Liver (tissue), 9 donors: Measurements from ENCODE around the gene FAM204A. TPM values are rescaled to one million over a fixed set of nuclear protein-coding genes. Genes with fewer than 3 reads are reported as not detected.

Experiments used
- DNase-seq: peaks from one replicate; pipeline ENCODE4 v3.0.0-alpha.2; 2017; ENCODE audit warnings: low spot score
- H3K27ac ChIP-seq, 2 donors: one replicate each; pipeline ENCODE4 v1.7.0; 2013; ENCODE audit warnings: inconsistent platforms in 2 of 2, low read length in 2 of 2, control low read depth in 1 of 2, low read depth in 1 of 2, mild to moderate bottlenecking in 1 of 2
- H3K27me3 ChIP-seq, 4 donors: one replicate each; pipeline versions ENCODE4 v1.6.1 to v1.7.0; 2013; ENCODE audit warnings: low read length in 3 of 4, inconsistent platforms in 1 of 4, mild to moderate bottlenecking in 1 of 4, moderate library complexity in 1 of 4; ENCODE audit not compliant: control insufficient read depth in 4 of 4, insufficient read depth in 4 of 4
- H3K36me3 ChIP-seq, 4 donors: one replicate each; pipeline versions ENCODE4 v1.6.1 to v1.7.0; 2013; ENCODE audit warnings: low read length in 3 of 4, mild to moderate bottlenecking in 3 of 4, low read depth in 1 of 4, moderate library complexity in 1 of 4; ENCODE audit not compliant: control insufficient read depth in 4 of 4, insufficient read depth in 3 of 4
- H3K4me1 ChIP-seq, 4 donors: one replicate each; pipeline versions ENCODE4 v1.6.1 to v1.7.0; 2013; ENCODE audit warnings: low read length in 3 of 4, mild to moderate bottlenecking in 3 of 4, moderate library complexity in 1 of 4; ENCODE audit not compliant: control insufficient read depth in 4 of 4, insufficient read depth in 4 of 4
- H3K4me3 ChIP-seq, 3 donors: one replicate each; pipeline versions ENCODE4 v1.6.1 to v1.7.0; 2013; ENCODE audit warnings: low read length in 3 of 3, control low read depth in 1 of 3, low read depth in 1 of 3, mild to moderate bottlenecking in 1 of 3
- H3K9ac ChIP-seq, 2 donors: one replicate each; pipeline ENCODE4 v1.7.0; 2013; ENCODE audit warnings: low read length in 2 of 2, mild to moderate bottlenecking in 2 of 2, moderate library complexity in 2 of 2, control low read depth in 1 of 2, low read depth in 1 of 2
- H3K9me3 ChIP-seq, 4 donors: one replicate each; pipeline versions ENCODE4 v1.6.1 to v1.7.0; 2013; ENCODE audit warnings: low read length in 3 of 4; ENCODE audit not compliant: control insufficient read depth in 4 of 4
- EGR1 ChIP-seq, 2 donors: IDR thresholded peaks; 2 replicates each; pipeline ENCODE4 v1.6.1; 2016 to 2018; ENCODE audit warnings: antibody characterized with exemption in 2 of 2, low read depth in 2 of 2
- FOXA1 ChIP-seq: IDR thresholded peaks from 2 replicates; pipeline ENCODE4 v1.6.1; 2016; ENCODE audit warnings: antibody characterized with exemption
- FOXA2 ChIP-seq: IDR thresholded peaks from 2 replicates; pipeline ENCODE4 v1.6.1; 2016; ENCODE audit warnings: antibody characterized with exemption
- GABPA ChIP-seq, 2 donors: IDR thresholded peaks in 1 of 2; conservative IDR thresholded peaks in 1 of 2; 2 replicates each; pipeline ENCODE4 v1.6.1; 2016; ENCODE audit warnings: antibody characterized with exemption in 2 of 2, mild to moderate bottlenecking in 1 of 2, moderate library complexity in 1 of 2
- HNF4A ChIP-seq, 2 donors: conservative IDR thresholded peaks; 2 replicates each; pipeline ENCODE4 v1.6.1; 2016; ENCODE audit warnings: antibody characterized with exemption in 2 of 2, mild to moderate bottlenecking in 2 of 2
- HNF4G ChIP-seq: IDR thresholded peaks from 2 replicates; pipeline ENCODE4 v1.6.1; 2016; ENCODE audit warnings: antibody characterized with exemption
- JUND ChIP-seq, 2 donors: IDR thresholded peaks; 2 replicates each; pipeline ENCODE4 v1.6.1; 2016; ENCODE audit warnings: antibody characterized with exemption in 2 of 2
- NR2F2 ChIP-seq: IDR thresholded peaks from 2 replicates; pipeline ENCODE4 v1.6.1; 2016; ENCODE audit warnings: antibody characterized with exemption
- RAD21 ChIP-seq, 2 donors: IDR thresholded peaks; 2 replicates each; pipeline ENCODE4 v1.6.1; 2016; ENCODE audit warnings: antibody characterized with exemption in 2 of 2, mild to moderate bottlenecking in 2 of 2
- SP1 ChIP-seq: IDR thresholded peaks from 2 replicates; pipeline ENCODE4 v1.6.1; 2018; ENCODE audit warnings: antibody characterized with exemption, mild to moderate bottlenecking
- TAF1 ChIP-seq: conservative IDR thresholded peaks from 2 replicates; pipeline ENCODE4 v1.6.1; 2016; ENCODE audit warnings: antibody characterized with exemption, mild to moderate bottlenecking
- YY1 ChIP-seq: IDR thresholded peaks from 2 replicates; pipeline ENCODE4 v1.6.1; 2016; ENCODE audit warnings: antibody characterized with exemption, mild to moderate bottlenecking
- WGBS: extraction: QIAGEN DNeasy Blood & Tissue Kit; methylation state at CpG from one replicate; pipeline ENCODE4 v1.1.7; 2013; 5-methylcytosine and 5-hydroxymethylcytosine counted together
- polyA plus RNA-seq, 2 donors: library from polyadenylated mRNA; stranded (reverse) in 1 of 2; unstranded in 1 of 2; fragments of 200-250 nt in 1 of 2; fragments of >200 nt in 1 of 2; fragmentation: Nextera tagmentation in 1 of 2; extraction: Ambion mirVana in 1 of 2; gene quantifications; one replicate each; pipeline versions ENCODE4 v1.2.1 to v1.2.3, GENCODE V29; 2013 to 2015
- total RNA-seq, 2 donors: library from RNA; depleted of rRNA; stranded (reverse); fragments of >200 nt; gene quantifications; one replicate each; pipeline ENCODE4 v1.2.3, GENCODE V29; 2014
- TF ChIP-seq, protein P1 (sequence below): IDR thresholded peaks from 2 replicates; pipeline ENCODE4 v1.6.1; 2016; ENCODE audit warnings: antibody characterized with exemption, mild to moderate bottlenecking
- TF ChIP-seq, protein P2 (sequence below): IDR thresholded peaks from 2 replicates; pipeline ENCODE4 v1.6.1; 2016; ENCODE audit warnings: antibody characterized with exemption
- TF ChIP-seq, protein P3 (sequence below): fragments of 150-350 bp; IDR thresholded peaks from 2 replicates; pipeline ENCODE4 v1.5.1; 2017; ENCODE audit warnings: improper control_type of control experiment, low read depth, low read length; ENCODE audit not compliant: missing input control
- TF ChIP-seq, protein P4 (sequence below): IDR thresholded peaks from 2 replicates; pipeline ENCODE4 v1.6.1; 2016; ENCODE audit warnings: antibody characterized with exemption
- donor health status: healthy.
- donor health status: healthy.
- donor health status: healthy.
- donor health status: healthy.
- donor health status: healthy.

The FAM204A gene
- total and polyA plus RNA-seq, 4 donors: 17.4 to 22.8 (median 21.3) TPM

DNA sequence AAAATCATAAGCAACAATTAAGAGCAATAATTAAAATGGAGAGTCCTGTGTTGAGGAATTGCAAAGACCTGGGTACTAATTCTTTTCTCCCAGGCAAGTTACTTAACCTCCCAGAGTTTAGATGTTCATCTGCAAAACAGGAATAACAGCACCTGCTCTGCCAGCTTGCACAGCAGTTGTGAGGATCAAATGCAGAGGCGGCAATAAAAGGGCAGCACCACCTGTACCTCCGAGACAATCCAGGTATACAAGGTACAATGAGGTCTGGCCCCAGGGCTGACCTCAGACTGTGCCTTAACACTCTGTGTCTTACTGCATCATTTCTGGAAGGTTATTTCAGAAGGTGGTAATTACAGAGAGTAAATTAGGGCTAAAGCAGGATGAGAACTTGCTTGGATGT, 14.5 kb upstream of the FAM204A start (continued):
- TF ChIP-seq, protein P1, sequence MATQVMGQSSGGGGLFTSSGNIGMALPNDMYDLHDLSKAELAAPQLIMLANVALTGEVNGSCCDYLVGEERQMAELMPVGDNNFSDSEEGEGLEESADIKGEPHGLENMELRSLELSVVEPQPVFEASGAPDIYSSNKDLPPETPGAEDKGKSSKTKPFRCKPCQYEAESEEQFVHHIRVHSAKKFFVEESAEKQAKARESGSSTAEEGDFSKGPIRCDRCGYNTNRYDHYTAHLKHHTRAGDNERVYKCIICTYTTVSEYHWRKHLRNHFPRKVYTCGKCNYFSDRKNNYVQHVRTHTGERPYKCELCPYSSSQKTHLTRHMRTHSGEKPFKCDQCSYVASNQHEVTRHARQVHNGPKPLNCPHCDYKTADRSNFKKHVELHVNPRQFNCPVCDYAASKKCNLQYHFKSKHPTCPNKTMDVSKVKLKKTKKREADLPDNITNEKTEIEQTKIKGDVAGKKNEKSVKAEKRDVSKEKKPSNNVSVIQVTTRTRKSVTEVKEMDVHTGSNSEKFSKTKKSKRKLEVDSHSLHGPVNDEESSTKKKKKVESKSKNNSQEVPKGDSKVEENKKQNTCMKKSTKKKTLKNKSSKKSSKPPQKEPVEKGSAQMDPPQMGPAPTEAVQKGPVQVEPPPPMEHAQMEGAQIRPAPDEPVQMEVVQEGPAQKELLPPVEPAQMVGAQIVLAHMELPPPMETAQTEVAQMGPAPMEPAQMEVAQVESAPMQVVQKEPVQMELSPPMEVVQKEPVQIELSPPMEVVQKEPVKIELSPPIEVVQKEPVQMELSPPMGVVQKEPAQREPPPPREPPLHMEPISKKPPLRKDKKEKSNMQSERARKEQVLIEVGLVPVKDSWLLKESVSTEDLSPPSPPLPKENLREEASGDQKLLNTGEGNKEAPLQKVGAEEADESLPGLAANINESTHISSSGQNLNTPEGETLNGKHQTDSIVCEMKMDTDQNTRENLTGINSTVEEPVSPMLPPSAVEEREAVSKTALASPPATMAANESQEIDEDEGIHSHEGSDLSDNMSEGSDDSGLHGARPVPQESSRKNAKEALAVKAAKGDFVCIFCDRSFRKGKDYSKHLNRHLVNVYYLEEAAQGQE: no peak
- TF ChIP-seq, protein P2, sequence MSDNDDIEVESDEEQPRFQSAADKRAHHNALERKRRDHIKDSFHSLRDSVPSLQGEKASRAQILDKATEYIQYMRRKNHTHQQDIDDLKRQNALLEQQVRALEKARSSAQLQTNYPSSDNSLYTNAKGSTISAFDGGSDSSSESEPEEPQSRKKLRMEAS: no peak
- TF ChIP-seq TAF1 (no peak), FOXA2 (no peak)

DNA sequence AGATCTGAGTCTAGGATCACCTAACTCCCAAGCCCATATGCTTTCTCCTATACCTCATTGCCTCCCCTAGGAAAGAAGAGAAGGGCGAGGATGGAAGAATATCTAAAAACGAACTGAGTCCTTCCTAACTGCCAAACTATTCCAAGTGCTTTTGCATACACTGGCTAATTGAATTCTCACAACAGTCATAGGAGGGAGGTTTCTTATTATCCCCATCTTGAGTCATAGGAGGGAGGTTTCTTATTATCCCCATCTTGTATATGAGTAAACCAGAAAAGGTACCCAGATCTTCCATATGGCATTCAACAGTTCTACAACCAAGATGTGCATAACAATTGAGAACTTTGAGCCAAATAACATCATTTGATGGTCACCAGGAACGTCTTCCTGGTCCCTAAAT, 13.1 kb upstream of the FAM204A start:
- no peak for DNase-seq
- H3K9me3 ChIP-seq: no peaks in the 10 kb centered on the region
- no peak overlapping the region for H3K27ac ChIP-seq
- no peak for TF ChIP-seq FOXA1
- TF ChIP-seq, protein P1: no peak
- TF ChIP-seq SP1: no peak
- TF ChIP-seq RAD21 (IDR thresholded peaks at IDR 0.05): no peak
- TF ChIP-seq, protein P3, sequence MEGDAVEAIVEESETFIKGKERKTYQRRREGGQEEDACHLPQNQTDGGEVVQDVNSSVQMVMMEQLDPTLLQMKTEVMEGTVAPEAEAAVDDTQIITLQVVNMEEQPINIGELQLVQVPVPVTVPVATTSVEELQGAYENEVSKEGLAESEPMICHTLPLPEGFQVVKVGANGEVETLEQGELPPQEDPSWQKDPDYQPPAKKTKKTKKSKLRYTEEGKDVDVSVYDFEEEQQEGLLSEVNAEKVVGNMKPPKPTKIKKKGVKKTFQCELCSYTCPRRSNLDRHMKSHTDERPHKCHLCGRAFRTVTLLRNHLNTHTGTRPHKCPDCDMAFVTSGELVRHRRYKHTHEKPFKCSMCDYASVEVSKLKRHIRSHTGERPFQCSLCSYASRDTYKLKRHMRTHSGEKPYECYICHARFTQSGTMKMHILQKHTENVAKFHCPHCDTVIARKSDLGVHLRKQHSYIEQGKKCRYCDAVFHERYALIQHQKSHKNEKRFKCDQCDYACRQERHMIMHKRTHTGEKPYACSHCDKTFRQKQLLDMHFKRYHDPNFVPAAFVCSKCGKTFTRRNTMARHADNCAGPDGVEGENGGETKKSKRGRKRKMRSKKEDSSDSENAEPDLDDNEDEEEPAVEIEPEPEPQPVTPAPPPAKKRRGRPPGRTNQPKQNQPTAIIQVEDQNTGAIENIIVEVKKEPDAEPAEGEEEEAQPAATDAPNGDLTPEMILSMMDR: no peak
- TF ChIP-seq NR2F2: no peak
- no peak for TF ChIP-seq JUND (IDR thresholded peaks at IDR 0.05)
- no peak for TF ChIP-seq EGR1 (IDR thresholded peaks at IDR 0.05; ENCODE audit: low read depth in 2 of 2)
- no peak overlapping the region for H3K9ac ChIP-seq
- no peak overlapping the region for H3K4me3 ChIP-seq
- no peaks in the 10 kb centered on the region for H3K27me3 ChIP-seq
- H3K36me3 ChIP-seq: no peaks in the 10 kb centered on the region
- 69% methylated on average over 3 of the region's 3 CpGs for WGBS
- no peaks in the 10 kb centered on the region for H3K4me1 ChIP-seq

DNA sequence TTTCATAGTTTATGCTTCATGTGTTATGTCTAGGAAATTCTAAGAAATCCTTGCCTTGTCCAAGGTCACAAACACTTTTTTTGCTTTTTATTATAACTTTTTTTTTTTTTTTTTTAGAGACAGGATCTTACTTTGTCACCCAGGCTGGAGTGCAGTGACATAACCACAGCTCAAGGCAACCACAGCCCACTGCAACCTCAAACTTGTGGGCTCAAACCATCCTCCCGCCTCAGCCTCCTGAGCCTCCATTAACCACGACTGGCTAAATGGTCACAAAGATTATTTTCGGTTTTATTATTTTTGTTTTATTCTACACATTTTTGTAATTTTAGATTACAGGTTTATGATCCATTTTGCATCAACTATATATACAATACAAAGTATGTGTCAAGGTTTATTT, 7.1 kb upstream of the FAM204A start:
- DNase-seq: no peak
- no peaks in the 10 kb centered on the region for H3K4me1 ChIP-seq
- H3K4me3 ChIP-seq: no peak overlapping the region
- no peak overlapping the region for H3K27ac ChIP-seq
- H3K27me3 ChIP-seq: no peaks in the 10 kb centered on the region
- no peaks in the 10 kb centered on the region for H3K9me3 ChIP-seq
- no peak overlapping the region for H3K9ac ChIP-seq
- no peaks in the 10 kb centered on the region for H3K36me3 ChIP-seq
- TF ChIP-seq, protein P2: no peak
- TF ChIP-seq HNF4G (no peak), RAD21 (IDR thresholded peaks at IDR 0.05) (no peak), TAF1 (no peak), EGR1 (IDR thresholded peaks at IDR 0.05; ENCODE audit: low read depth in 2 of 2) (no peak), JUND (IDR thresholded peaks at IDR 0.05) (no peak), HNF4A (conservative IDR thresholded peaks at IDR 0.05) (no peak), GABPA (IDR thresholded peaks at IDR 0.05 in 1 of 2, conservative IDR thresholded peaks at IDR 0.05 in 1 of 2) (no peak), YY1 (no peak), FOXA2 (no peak)
- TF ChIP-seq, protein P4, sequence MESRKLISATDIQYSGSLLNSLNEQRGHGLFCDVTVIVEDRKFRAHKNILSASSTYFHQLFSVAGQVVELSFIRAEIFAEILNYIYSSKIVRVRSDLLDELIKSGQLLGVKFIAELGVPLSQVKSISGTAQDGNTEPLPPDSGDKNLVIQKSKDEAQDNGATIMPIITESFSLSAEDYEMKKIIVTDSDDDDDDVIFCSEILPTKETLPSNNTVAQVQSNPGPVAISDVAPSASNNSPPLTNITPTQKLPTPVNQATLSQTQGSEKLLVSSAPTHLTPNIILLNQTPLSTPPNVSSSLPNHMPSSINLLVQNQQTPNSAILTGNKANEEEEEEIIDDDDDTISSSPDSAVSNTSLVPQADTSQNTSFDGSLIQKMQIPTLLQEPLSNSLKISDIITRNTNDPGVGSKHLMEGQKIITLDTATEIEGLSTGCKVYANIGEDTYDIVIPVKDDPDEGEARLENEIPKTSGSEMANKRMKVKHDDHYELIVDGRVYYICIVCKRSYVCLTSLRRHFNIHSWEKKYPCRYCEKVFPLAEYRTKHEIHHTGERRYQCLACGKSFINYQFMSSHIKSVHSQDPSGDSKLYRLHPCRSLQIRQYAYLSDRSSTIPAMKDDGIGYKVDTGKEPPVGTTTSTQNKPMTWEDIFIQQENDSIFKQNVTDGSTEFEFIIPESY: no peak
- TF ChIP-seq, protein P3: no peak
- 81% methylated on average over 3 of the region's 3 CpGs for WGBS
